Activated CD8-positive, alpha-beta memory T cell treated with anti-CD3 and anti-CD28 coated beads, Interleukin-2, amount 10 ng/mL, durations not matched to agents 7 days and 5 days (primary cell): ENCODE results near the gene COL10A1. TPM values are rescaled to one million over a fixed set of nuclear protein-coding genes. Genes with fewer than 3 reads are reported as not detected.

Experiments
- ATAC-seq: fragments of 150-1000 bp; cut with Tn5 transposase; one replicate; pipeline ENCODE4 v1.10.0; 2021; ENCODE audit warnings: moderate library complexity
- CTCF ChIA-PET: fragments of 350-600 bp; sonication (Branson Sonifier 250); formaldehyde crosslinking; loops from one replicate; lab custom pipeline; 2021; ENCODE audit warnings: antibody characterized with exemption; lab: Charles Lee
- DNase-seq: peaks from one replicate; pipeline ENCODE4 v3.0.0-alpha.2; 2020
- H3K27ac Mint-ChIP-seq: one replicate; pipeline ENCODE4 v1.8.0; 2021; ENCODE audit warnings: mild to moderate bottlenecking, mixed read lengths
- H3K27me3 Mint-ChIP-seq: one replicate; pipeline ENCODE4 v1.8.0; 2021; ENCODE audit warnings: mixed read lengths
- H3K36me3 Mint-ChIP-seq: one replicate; pipeline ENCODE4 v1.8.0; 2021; ENCODE audit warnings: mild to moderate bottlenecking, mixed read lengths
- H3K4me1 Mint-ChIP-seq: one replicate; pipeline ENCODE4 v1.8.0; 2021; ENCODE audit warnings: mixed read lengths
- H3K4me3 Mint-ChIP-seq: one replicate; pipeline ENCODE4 v1.8.0; 2021; ENCODE audit warnings: mild to moderate bottlenecking, moderate library complexity, mixed read lengths
- H3K9me3 Mint-ChIP-seq: one replicate; pipeline ENCODE4 v1.8.0; 2022; ENCODE audit warnings: low read depth, mixed read lengths
- total RNA-seq, 2 experiments: library from RNA; stranded (reverse); gene quantifications; one replicate each; pipeline ENCODE4 v1.2.3, GENCODE V29; 2021

Gene COL10A1
- total RNA-seq, 2 experiments from 2014 or later: not detected

GRCh38 chr6:116152620-116153019, 26.7 kb upstream of the COL10A1 start:
- CTCF ChIA-PET: no interaction called here
- Mint-ChIP-seq H3K4me1 (no peaks in the 10 kb centered on the region), H3K9me3 (no peaks in the 10 kb centered on the region), H3K4me3 (no peak overlapping the region), H3K36me3 (no peaks in the 10 kb centered on the region), H3K27me3 (no peaks in the 10 kb centered on the region), H3K27ac (no peak overlapping the region)
- DNase-seq (no peak), ATAC-seq (no peak)

- ATAC-seq (no peak), DNase-seq (no peak)
- Mint-ChIP-seq H3K4me1 (peaks cover 4% of the 10 kb centered on the region), H3K4me3 (no peak overlapping the region), H3K36me3 (no peaks in the 10 kb centered on the region), H3K27me3 (no peaks in the 10 kb centered on the region), H3K27ac (no peak overlapping the region), H3K9me3 (no peaks in the 10 kb centered on the region)
- CTCF ChIA-PET: no interaction called here
Measured at GRCh38 chr6:116145803-116146675, 20.1 kb upstream of the COL10A1 start.

GRCh38 chr6:116144605-116145004, 18.7 kb upstream of the COL10A1 start:
- no peak overlapping the region for H3K27ac Mint-ChIP-seq
- CTCF ChIA-PET: no interaction called here
- DNase-seq (no peak), ATAC-seq (no peak)
- no peaks in the 10 kb centered on the region for H3K27me3 Mint-ChIP-seq
- no peaks in the 10 kb centered on the region for H3K9me3 Mint-ChIP-seq
- H3K36me3 Mint-ChIP-seq: no peaks in the 10 kb centered on the region
- H3K4me3 Mint-ChIP-seq: no peak overlapping the region
- peaks cover 4% of the 10 kb centered on the region for H3K4me1 Mint-ChIP-seq

GRCh38 chr6:116139917-116140316, 14.0 kb upstream of the COL10A1 start:
- ATAC-seq (no peak), DNase-seq (no peak)
- H3K27ac Mint-ChIP-seq: no peak overlapping the region
- CTCF ChIA-PET: no interaction called here
- H3K9me3 Mint-ChIP-seq: no peaks in the 10 kb centered on the region
- H3K27me3 Mint-ChIP-seq: no peaks in the 10 kb centered on the region
- peaks cover 8% of the 10 kb centered on the region for H3K36me3 Mint-ChIP-seq
- H3K4me1 Mint-ChIP-seq: peaks cover 21% of the 10 kb centered on the region
- H3K4me3 Mint-ChIP-seq: no peak overlapping the region

GRCh38 chr6:116136933-116137340, 11.0 kb upstream of the COL10A1 start:
- ATAC-seq (peak; percentile 86), DNase-seq (peak; percentile 85)
- Mint-ChIP-seq H3K4me1 (peaks cover 16% of the 10 kb centered on the region), H3K4me3 (peak overlapping the region; percentile 42), H3K9me3 (no peaks in the 10 kb centered on the region), H3K36me3 (peaks cover 14% of the 10 kb centered on the region), H3K27ac (peak overlapping the region; percentile 81), H3K27me3 (no peaks in the 10 kb centered on the region)
- CTCF ChIA-PET: interaction anchor here (1.2 to 1.3 kb wide), 2 partner anchors 14 to 25 kb away, joined by 3 to 4 read pairs; no protein-coding TSS in a partner anchor

- CTCF ChIA-PET: interaction anchor here (1.2 to 1.3 kb wide), 2 partner anchors 14 to 24 kb away, joined by 3 to 4 read pairs; no protein-coding TSS in a partner anchor
- peak overlapping the region; percentile 81 for H3K27ac Mint-ChIP-seq
- ATAC-seq (peak; percentile 34), DNase-seq (no peak)
- peaks cover 16% of the 10 kb centered on the region for H3K4me1 Mint-ChIP-seq
- no peak overlapping the region for H3K4me3 Mint-ChIP-seq
- no peaks in the 10 kb centered on the region for H3K27me3 Mint-ChIP-seq
- H3K36me3 Mint-ChIP-seq: peaks cover 17% of the 10 kb centered on the region
- H3K9me3 Mint-ChIP-seq: no peaks in the 10 kb centered on the region
Measured at GRCh38 chr6:116136373-116136772, 10.4 kb upstream of the COL10A1 start.

- CTCF ChIA-PET: interaction anchor here (1.6 to 1.7 kb wide), 2 partner anchors 21 to 33 kb away, joined by 3 to 10 read pairs; partner anchors contain the start of gene NT5DC1
Measured at GRCh38 chr6:116133453-116133852, 7.5 kb upstream of the COL10A1 start.

GRCh38 chr6:116127771-116128493, 2.0 kb upstream of the COL10A1 start:
- Mint-ChIP-seq H3K27ac (no peak overlapping the region), H3K4me1 (no peaks in the 10 kb centered on the region), H3K4me3 (no peak overlapping the region), H3K9me3 (no peaks in the 10 kb centered on the region), H3K27me3 (no peaks in the 10 kb centered on the region), H3K36me3 (peaks cover 9% of the 10 kb centered on the region)
- ATAC-seq: no peak
- CTCF ChIA-PET: interaction anchor here (1.3 kb wide), 1 partner anchor 16 kb away, joined by 3 read pairs; no protein-coding TSS in a partner anchor
- no peak for DNase-seq

More at GRCh38 chr6:116133453-116133852, 7.5 kb upstream of the COL10A1 start:
- DNase-seq (no peak), ATAC-seq (no peak)
- no peaks in the 10 kb centered on the region for H3K9me3 Mint-ChIP-seq
- peaks cover 16% of the 10 kb centered on the region for H3K4me1 Mint-ChIP-seq
- H3K27ac Mint-ChIP-seq: no peak overlapping the region
- H3K36me3 Mint-ChIP-seq: peaks cover 19% of the 10 kb centered on the region
- no peak overlapping the region for H3K4me3 Mint-ChIP-seq
- no peaks in the 10 kb centered on the region for H3K27me3 Mint-ChIP-seq

- peaks cover 8% of the 10 kb centered on the region for H3K36me3 Mint-ChIP-seq
- DNase-seq (no peak), ATAC-seq (no peak)
- CTCF ChIA-PET: no interaction called here
- H3K9me3 Mint-ChIP-seq: no peaks in the 10 kb centered on the region
- H3K27me3 Mint-ChIP-seq: no peaks in the 10 kb centered on the region
- H3K27ac Mint-ChIP-seq: no peak overlapping the region
- no peak overlapping the region for H3K4me3 Mint-ChIP-seq
- peaks cover 5% of the 10 kb centered on the region for H3K4me1 Mint-ChIP-seq
Measured at GRCh38 chr6:116120430-116120829, 5.5 kb downstream of the COL10A1 start.

- Mint-ChIP-seq H3K9me3 (no peaks in the 10 kb centered on the region), H3K4me1 (peaks cover 5% of the 10 kb centered on the region), H3K27me3 (no peaks in the 10 kb centered on the region), H3K27ac (no peak overlapping the region), H3K36me3 (peaks cover 6% of the 10 kb centered on the region), H3K4me3 (no peak overlapping the region)
- no peak for ATAC-seq
- CTCF ChIA-PET: no interaction called here
- DNase-seq: no peak
Measured at GRCh38 chr6:116118608-116119007, 7.3 kb downstream of the COL10A1 start.

- Mint-ChIP-seq H3K27ac (no peak overlapping the region), H3K4me3 (no peak overlapping the region), H3K36me3 (peaks cover 4% of the 10 kb centered on the region), H3K27me3 (no peaks in the 10 kb centered on the region), H3K9me3 (no peaks in the 10 kb centered on the region), H3K4me1 (peaks cover 5% of the 10 kb centered on the region)
- no peak for ATAC-seq
- CTCF ChIA-PET: no interaction called here
- DNase-seq: no peak
Measured at GRCh38 chr6:116115781-116116180, 10.2 kb downstream of the COL10A1 start.

GRCh38 chr6:116113386-116113785, 12.5 kb downstream of the COL10A1 start:
- H3K36me3 Mint-ChIP-seq: peaks cover 16% of the 10 kb centered on the region
- ATAC-seq (no peak), DNase-seq (no peak)
- H3K27me3 Mint-ChIP-seq: no peaks in the 10 kb centered on the region
- CTCF ChIA-PET: interaction anchor here (0.7 to 3.1 kb wide), 4 partner anchors 11 to 102 kb away, joined by 3 to 33 read pairs (median 10); partner anchors contain the start of gene NT5DC1
- H3K9me3 Mint-ChIP-seq: no peaks in the 10 kb centered on the region
- H3K4me3 Mint-ChIP-seq: no peak overlapping the region
- no peak overlapping the region for H3K27ac Mint-ChIP-seq
- H3K4me1 Mint-ChIP-seq: no peaks in the 10 kb centered on the region
